ENCODE measurements around the gene PRKACG.

The PRKACG gene

GRCh38 chr9:68983008-68983411 lies 30.9 kb downstream of the PRKACG start:
- no peaks in the 10 kb centered on the region for H3K36me3 ChIP-seq (ENCODE audit: control insufficient read depth in 2 of 2, insufficient read depth in 2 of 2, low read length in 2 of 2)
- H3K27ac ChIP-seq (ENCODE audit: low read length), result no peak overlapping the region
- H3K9me3 ChIP-seq (ENCODE audit: control insufficient read depth in 2 of 2, low read length in 2 of 2), result no peaks in the 10 kb centered on the region
- H3K4me1 ChIP-seq (ENCODE audit: control insufficient read depth, insufficient read depth, low read length), result peaks cover 14% of the 10 kb centered on the region
- H3K9ac ChIP-seq (ENCODE audit: low read length in 2 of 2), result no peak overlapping the region
- H3K4me3 ChIP-seq (ENCODE audit: low read length in 2 of 2), result no peak overlapping the region
- H3K27me3 ChIP-seq (ENCODE audit: control insufficient read depth in 1 of 2, insufficient read depth in 2 of 2, low read length in 2 of 2), result no peaks in the 10 kb centered on the region

- Histone ChIP-seq H3K27ac (ENCODE audit: low read length) (no peak overlapping the region), H3K36me3 (ENCODE audit: control insufficient read depth in 2 of 2, insufficient read depth in 2 of 2, low read length in 2 of 2) (no peaks in the 10 kb centered on the region), H3K4me3 (ENCODE audit: low read length in 2 of 2) (no peak overlapping the region), H3K27me3 (ENCODE audit: control insufficient read depth in 1 of 2, insufficient read depth in 2 of 2, low read length in 2 of 2) (no peaks in the 10 kb centered on the region), H3K9ac (ENCODE audit: low read length in 2 of 2) (no peak overlapping the region), H3K4me1 (ENCODE audit: control insufficient read depth, insufficient read depth, low read length) (peaks cover 14% of the 10 kb centered on the region), H3K9me3 (ENCODE audit: control insufficient read depth in 2 of 2, low read length in 2 of 2) (no peaks in the 10 kb centered on the region)
Observed at GRCh38 chr9:68981789-68982188, 32.1 kb downstream of the PRKACG start.

GRCh38 chr9:68980341-68980914 lies 33.5 kb downstream of the PRKACG start:
- Histone ChIP-seq H3K9me3 (ENCODE audit: control insufficient read depth in 2 of 2, low read length in 2 of 2) (no peaks in the 10 kb centered on the region), H3K27ac (ENCODE audit: low read length) (peak overlapping the region; percentile 49), H3K27me3 (ENCODE audit: control insufficient read depth in 1 of 2, insufficient read depth in 2 of 2, low read length in 2 of 2) (no peaks in the 10 kb centered on the region), H3K9ac (ENCODE audit: low read length in 2 of 2) (no peak overlapping the region), H3K4me1 (ENCODE audit: control insufficient read depth, insufficient read depth, low read length) (peaks cover 14% of the 10 kb centered on the region), H3K4me3 (ENCODE audit: low read length in 2 of 2) (no peak overlapping the region), H3K36me3 (ENCODE audit: control insufficient read depth in 2 of 2, insufficient read depth in 2 of 2, low read length in 2 of 2) (no peaks in the 10 kb centered on the region)

GRCh38 chr9:68979538-68980314 lies 34.2 kb downstream of the PRKACG start:
- Histone ChIP-seq H3K4me1 (ENCODE audit: control insufficient read depth, insufficient read depth, low read length) (peaks cover 14% of the 10 kb centered on the region), H3K9me3 (ENCODE audit: control insufficient read depth in 2 of 2, low read length in 2 of 2) (no peaks in the 10 kb centered on the region), H3K27ac (ENCODE audit: low read length) (peak overlapping the region; percentile 49), H3K4me3 (ENCODE audit: low read length in 2 of 2) (peak overlapping the region in 1 of 2 donors; percentile 49), H3K36me3 (ENCODE audit: control insufficient read depth in 2 of 2, insufficient read depth in 2 of 2, low read length in 2 of 2) (no peaks in the 10 kb centered on the region), H3K9ac (ENCODE audit: low read length in 2 of 2) (no peak overlapping the region), H3K27me3 (ENCODE audit: control insufficient read depth in 1 of 2, insufficient read depth in 2 of 2, low read length in 2 of 2) (no peaks in the 10 kb centered on the region)

- Histone ChIP-seq H3K9me3 (ENCODE audit: control insufficient read depth in 2 of 2, low read length in 2 of 2) (no peaks in the 10 kb centered on the region), H3K27ac (ENCODE audit: low read length) (no peak overlapping the region), H3K4me1 (ENCODE audit: control insufficient read depth, insufficient read depth, low read length) (peaks cover 14% of the 10 kb centered on the region), H3K27me3 (ENCODE audit: control insufficient read depth in 1 of 2, insufficient read depth in 2 of 2, low read length in 2 of 2) (no peaks in the 10 kb centered on the region), H3K36me3 (ENCODE audit: control insufficient read depth in 2 of 2, insufficient read depth in 2 of 2, low read length in 2 of 2) (no peaks in the 10 kb centered on the region), H3K4me3 (ENCODE audit: low read length in 2 of 2) (no peak overlapping the region), H3K9ac (ENCODE audit: low read length in 2 of 2) (no peak overlapping the region)
Observed at GRCh38 chr9:68978501-68978900, 35.4 kb downstream of the PRKACG start.

GRCh38 chr9:68978066-68978465 lies 35.8 kb downstream of the PRKACG start:
- Histone ChIP-seq H3K4me1 (ENCODE audit: control insufficient read depth, insufficient read depth, low read length) (peaks cover 14% of the 10 kb centered on the region), H3K9me3 (ENCODE audit: control insufficient read depth in 2 of 2, low read length in 2 of 2) (no peaks in the 10 kb centered on the region), H3K27me3 (ENCODE audit: control insufficient read depth in 1 of 2, insufficient read depth in 2 of 2, low read length in 2 of 2) (no peaks in the 10 kb centered on the region), H3K9ac (ENCODE audit: low read length in 2 of 2) (no peak overlapping the region), H3K36me3 (ENCODE audit: control insufficient read depth in 2 of 2, insufficient read depth in 2 of 2, low read length in 2 of 2) (no peaks in the 10 kb centered on the region), H3K4me3 (ENCODE audit: low read length in 2 of 2) (no peak overlapping the region), H3K27ac (ENCODE audit: low read length) (no peak overlapping the region)

GRCh38 chr9:68975365-68976043 lies 38.4 kb downstream of the PRKACG start:
- no peaks in the 10 kb centered on the region for H3K27me3 ChIP-seq (ENCODE audit: control insufficient read depth in 1 of 2, insufficient read depth in 2 of 2, low read length in 2 of 2)
- H3K9me3 ChIP-seq (ENCODE audit: control insufficient read depth in 2 of 2, low read length in 2 of 2), result no peaks in the 10 kb centered on the region
- no peak overlapping the region for H3K4me3 ChIP-seq (ENCODE audit: low read length in 2 of 2)
- H3K36me3 ChIP-seq (ENCODE audit: control insufficient read depth in 2 of 2, insufficient read depth in 2 of 2, low read length in 2 of 2), result no peaks in the 10 kb centered on the region
- no peak overlapping the region for H3K27ac ChIP-seq (ENCODE audit: low read length)
- no peak overlapping the region for H3K9ac ChIP-seq (ENCODE audit: low read length in 2 of 2)
- H3K4me1 ChIP-seq (ENCODE audit: control insufficient read depth, insufficient read depth, low read length), result peaks cover 10% of the 10 kb centered on the region

- Histone ChIP-seq H3K4me3 (ENCODE audit: low read length in 2 of 2) (no peak overlapping the region), H3K4me1 (ENCODE audit: control insufficient read depth, insufficient read depth, low read length) (peaks cover 5% of the 10 kb centered on the region), H3K27me3 (ENCODE audit: control insufficient read depth in 1 of 2, insufficient read depth in 2 of 2, low read length in 2 of 2) (no peaks in the 10 kb centered on the region), H3K36me3 (ENCODE audit: control insufficient read depth in 2 of 2, insufficient read depth in 2 of 2, low read length in 2 of 2) (no peaks in the 10 kb centered on the region), H3K27ac (ENCODE audit: low read length) (no peak overlapping the region), H3K9me3 (ENCODE audit: control insufficient read depth in 2 of 2, low read length in 2 of 2) (no peaks in the 10 kb centered on the region), H3K9ac (ENCODE audit: low read length in 2 of 2) (no peak overlapping the region)
Observed at GRCh38 chr9:68974901-68975300, 39.0 kb downstream of the PRKACG start.

GRCh38 chr9:68974431-68974830 lies 39.5 kb downstream of the PRKACG start:
- Histone ChIP-seq H3K9ac (ENCODE audit: low read length in 2 of 2) (no peak overlapping the region), H3K9me3 (ENCODE audit: control insufficient read depth in 2 of 2, low read length in 2 of 2) (no peaks in the 10 kb centered on the region), H3K4me3 (ENCODE audit: low read length in 2 of 2) (no peak overlapping the region), H3K27me3 (ENCODE audit: control insufficient read depth in 1 of 2, insufficient read depth in 2 of 2, low read length in 2 of 2) (no peaks in the 10 kb centered on the region), H3K27ac (ENCODE audit: low read length) (no peak overlapping the region), H3K4me1 (ENCODE audit: control insufficient read depth, insufficient read depth, low read length) (peaks cover under 1% of the 10 kb centered on the region), H3K36me3 (ENCODE audit: control insufficient read depth in 2 of 2, insufficient read depth in 2 of 2, low read length in 2 of 2) (no peaks in the 10 kb centered on the region)

- H3K9ac ChIP-seq (ENCODE audit: low read length in 2 of 2), result no peak overlapping the region
- H3K36me3 ChIP-seq (ENCODE audit: control insufficient read depth in 2 of 2, insufficient read depth in 2 of 2, low read length in 2 of 2), result no peaks in the 10 kb centered on the region
- H3K4me1 ChIP-seq (ENCODE audit: control insufficient read depth, insufficient read depth, low read length), result no peaks in the 10 kb centered on the region
- H3K9me3 ChIP-seq (ENCODE audit: control insufficient read depth in 2 of 2, low read length in 2 of 2), result no peaks in the 10 kb centered on the region
- H3K27ac ChIP-seq (ENCODE audit: low read length), result no peak overlapping the region
- H3K27me3 ChIP-seq (ENCODE audit: control insufficient read depth in 1 of 2, insufficient read depth in 2 of 2, low read length in 2 of 2), result no peaks in the 10 kb centered on the region
- H3K4me3 ChIP-seq (ENCODE audit: low read length in 2 of 2), result no peak overlapping the region
Observed at GRCh38 chr9:68973619-68974018, 40.3 kb downstream of the PRKACG start.

- Histone ChIP-seq H3K9ac (ENCODE audit: low read length in 2 of 2) (no peak overlapping the region), H3K9me3 (ENCODE audit: control insufficient read depth in 2 of 2, low read length in 2 of 2) (no peaks in the 10 kb centered on the region), H3K4me1 (ENCODE audit: control insufficient read depth, insufficient read depth, low read length) (no peaks in the 10 kb centered on the region), H3K4me3 (ENCODE audit: low read length in 2 of 2) (no peak overlapping the region), H3K27ac (ENCODE audit: low read length) (no peak overlapping the region), H3K27me3 (ENCODE audit: control insufficient read depth in 1 of 2, insufficient read depth in 2 of 2, low read length in 2 of 2) (no peaks in the 10 kb centered on the region), H3K36me3 (ENCODE audit: control insufficient read depth in 2 of 2, insufficient read depth in 2 of 2, low read length in 2 of 2) (no peaks in the 10 kb centered on the region)
Observed at GRCh38 chr9:68970151-68970550, 43.8 kb downstream of the PRKACG start.

Measured in stomach smooth muscle (tissue), 2 donors.